WTC11 (cell line): Measurements from ENCODE around the gene WTAP. TPM values are rescaled to one million over a fixed set of nuclear protein-coding genes. Genes with fewer than 3 reads are reported as not detected.

Source experiments
- ATAC-seq: fragments of 200-7000 bp; cut with Tn5 transposase; 2 replicates; pipeline ENCODE4 v1.10.0; 2021; ENCODE audit warnings: mild to moderate bottlenecking, moderate library complexity
- CTCF ChIA-PET: fragments of 300-600 bp; sonication (Branson Sonifier 250); formaldehyde crosslinking; loops from one replicate; lab custom pipeline; 2021; ENCODE audit warnings: antibody characterized with exemption; lab: Charles Lee
- POLR2A ChIA-PET: fragments of 350-600 bp; sonication (Branson Sonifier 250); formaldehyde crosslinking; loops from one replicate; lab custom pipeline; 2021; ENCODE audit warnings: antibody characterized with exemption; lab: Charles Lee
- DNase-seq: peaks from one replicate; pipeline ENCODE4 v3.0.0; 2021; ENCODE audit warnings: low spot score
- H3K27ac Mint-ChIP-seq: 2 replicates; pipeline ENCODE4 v1.8.0; 2021; ENCODE audit warnings: mixed read lengths
- H3K27me3 Mint-ChIP-seq: 2 replicates; pipeline ENCODE4 v1.8.0; 2021; ENCODE audit warnings: low read depth, mild to moderate bottlenecking, moderate library complexity, mixed read lengths
- H3K36me3 Mint-ChIP-seq: 2 replicates; pipeline ENCODE4 v1.8.0; 2021; ENCODE audit warnings: mixed read lengths
- H3K4me1 Mint-ChIP-seq: 2 replicates; pipeline ENCODE4 v1.8.0; 2022; ENCODE audit warnings: mixed read lengths
- H3K4me3 Mint-ChIP-seq: 2 replicates; pipeline ENCODE4 v1.8.0; 2021; ENCODE audit warnings: mild to moderate bottlenecking, moderate library complexity, mixed read lengths
- H3K9me3 Mint-ChIP-seq: 2 replicates; pipeline ENCODE4 v1.8.0; 2021; ENCODE audit warnings: mixed read lengths
- CREM ChIP-seq: sonication (generic); formaldehyde crosslinking; IDR thresholded peaks from 2 replicates; pipeline ENCODE4 v1.8.1; 2022; ENCODE audit warnings: mild to moderate bottlenecking, missing genetic modification reagents, moderate library complexity
- ETV6 ChIP-seq: sonication (generic); formaldehyde crosslinking; IDR thresholded peaks from 2 replicates; pipeline ENCODE4 v1.8.1; 2022; ENCODE audit warnings: mild to moderate bottlenecking, missing genetic modification reagents
- MYBL2 ChIP-seq: sonication (generic); formaldehyde crosslinking; IDR thresholded peaks from 2 replicates; pipeline ENCODE4 v1.8.1; 2023; ENCODE audit warnings: mild to moderate bottlenecking, moderate library complexity, missing genetic modification reagents
- NFYB ChIP-seq: sonication (generic); formaldehyde crosslinking; conservative IDR thresholded peaks from 2 replicates; pipeline ENCODE4 v1.8.0; 2022; ENCODE audit warnings: low read depth, missing genetic modification reagents
- NR1H2 ChIP-seq: sonication (generic); formaldehyde crosslinking; IDR thresholded peaks from 2 replicates; pipeline ENCODE4 v1.9.0; 2021; ENCODE audit warnings: mild to moderate bottlenecking, moderate library complexity, missing genetic modification reagents
- RELA ChIP-seq: sonication (generic); formaldehyde crosslinking; IDR thresholded peaks from 2 replicates; pipeline ENCODE4 v1.8.1; 2022; ENCODE audit warnings: missing genetic modification reagents, mild to moderate bottlenecking, borderline replicate concordance
- RORB ChIP-seq: fragments of 250-450 bp; sonication (Bioruptor Pico); IDR thresholded peaks from 2 replicates; pipeline ENCODE4 v1.9.0; 2021; ENCODE audit warnings: mild to moderate bottlenecking
- SMAD3 ChIP-seq: sonication (generic); formaldehyde crosslinking; IDR thresholded peaks from 2 replicates; pipeline ENCODE4 v1.8.0; 2022; ENCODE audit warnings: missing genetic modification reagents, mild to moderate bottlenecking, borderline replicate concordance
- ZNF263 ChIP-seq: sonication (generic); formaldehyde crosslinking; IDR thresholded peaks from 2 replicates; pipeline ENCODE4 v1.8.1; 2022; ENCODE audit warnings: low read depth, mild to moderate bottlenecking, moderate library complexity, missing genetic modification reagents
- ZNF416 ChIP-seq: fragments of 250-450 bp; sonication (Bioruptor Pico); IDR thresholded peaks from 2 replicates; pipeline ENCODE4 v1.9.0; 2021; ENCODE audit warnings: mild to moderate bottlenecking, inconsistent platforms
- total RNA-seq: library from RNA; stranded (reverse); gene quantifications from 3 replicates; pipeline ENCODE4 v1.2.3, GENCODE V29; 2021
- TF ChIP-seq, protein P1 (sequence below): fragments of 250-450 bp; sonication (Bioruptor Pico); IDR thresholded peaks from 2 replicates; pipeline ENCODE4 v1.8.0; 2021; ENCODE audit warnings: mild to moderate bottlenecking
- TF ChIP-seq, protein P2 (sequence below): sonication (generic); formaldehyde crosslinking; IDR thresholded peaks from 2 replicates; pipeline ENCODE4 v1.8.0; 2022; ENCODE audit warnings: mild to moderate bottlenecking, missing genetic modification reagents
- TF ChIP-seq, protein P3 (sequence below): sonication (generic); formaldehyde crosslinking; IDR thresholded peaks from 2 replicates; pipeline ENCODE4 v1.8.0; 2022; ENCODE audit warnings: mild to moderate bottlenecking, missing genetic modification reagents

WTAP gene
- total RNA-seq, 1 experiment from 2014 or later, result 88.8 TPM

DNA sequence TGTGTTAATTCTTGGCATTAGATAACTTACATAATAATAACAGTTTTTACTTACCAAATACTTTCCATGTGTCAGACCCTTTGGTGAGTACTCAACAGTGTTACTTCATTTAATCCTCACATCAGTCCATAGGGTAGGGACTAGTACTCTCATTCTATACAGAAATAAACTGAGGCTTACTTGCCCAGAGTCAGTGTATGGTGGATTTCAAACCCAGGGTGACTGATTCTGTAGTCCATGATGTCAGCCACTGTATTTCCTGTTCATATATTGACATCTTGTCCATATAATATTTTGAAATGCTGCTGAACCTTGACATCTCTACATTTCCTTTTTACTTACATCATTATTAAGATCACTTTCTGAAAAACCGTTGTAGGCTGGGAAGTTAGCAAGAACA lies 70.2 kb downstream of the WTAP start (continued):
- no peak for TF ChIP-seq ZNF416 (CRISPR knock-in tag)
- TF ChIP-seq CREM, result no peak
- TF ChIP-seq, protein P1, sequence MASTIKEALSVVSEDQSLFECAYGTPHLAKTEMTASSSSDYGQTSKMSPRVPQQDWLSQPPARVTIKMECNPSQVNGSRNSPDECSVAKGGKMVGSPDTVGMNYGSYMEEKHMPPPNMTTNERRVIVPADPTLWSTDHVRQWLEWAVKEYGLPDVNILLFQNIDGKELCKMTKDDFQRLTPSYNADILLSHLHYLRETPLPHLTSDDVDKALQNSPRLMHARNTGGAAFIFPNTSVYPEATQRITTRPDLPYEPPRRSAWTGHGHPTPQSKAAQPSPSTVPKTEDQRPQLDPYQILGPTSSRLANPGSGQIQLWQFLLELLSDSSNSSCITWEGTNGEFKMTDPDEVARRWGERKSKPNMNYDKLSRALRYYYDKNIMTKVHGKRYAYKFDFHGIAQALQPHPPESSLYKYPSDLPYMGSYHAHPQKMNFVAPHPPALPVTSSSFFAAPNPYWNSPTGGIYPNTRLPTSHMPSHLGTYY (CRISPR knock-in tag), result no peak
- TF ChIP-seq, all 79 proteins: peak for 0

DNA sequence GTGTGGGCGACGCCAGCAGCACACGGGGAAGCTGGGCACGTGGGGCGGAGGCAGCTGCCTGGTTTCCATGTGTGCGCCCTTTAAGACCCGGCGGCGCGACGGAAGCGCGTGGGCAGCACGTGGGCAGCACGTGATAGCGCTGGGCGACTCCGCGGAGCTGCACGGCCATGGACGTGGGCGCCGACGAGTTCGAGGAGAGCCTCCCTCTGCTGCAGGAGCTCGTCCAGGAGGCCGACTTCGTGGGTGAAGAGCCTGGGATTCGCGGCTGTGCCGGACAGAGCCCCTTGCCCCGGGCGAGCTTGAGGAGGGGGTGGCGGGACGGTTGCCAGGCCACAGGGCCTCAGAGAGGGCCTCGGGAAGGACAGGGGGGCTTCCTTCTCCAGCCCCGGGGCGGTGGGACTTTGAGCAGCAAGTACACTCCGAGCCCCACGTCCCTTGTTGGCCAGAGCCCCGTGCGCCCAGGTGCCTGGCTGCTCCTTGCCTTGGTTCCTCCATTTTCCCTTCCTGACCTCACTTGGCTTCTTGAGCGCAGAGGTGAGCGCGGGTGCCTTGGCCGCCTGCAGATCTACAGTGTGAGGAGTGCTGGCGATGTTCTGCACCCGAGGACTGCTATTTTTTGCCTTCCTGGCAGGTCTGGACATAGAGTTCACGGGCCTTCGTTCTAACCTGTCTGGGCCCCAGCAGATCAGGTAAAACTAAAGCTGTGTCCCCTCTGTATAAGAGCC lies 73.0 kb downstream of the WTAP start, which contains the start of gene PNLDC1:
TSS of gene PNLDC1 (plus strand) at position 136 of the 725 bp plus-strand sequence. CDS start at position 168, 32 bp downstream.
- ATAC-seq, result peak; percentile 56
- POLR2A ChIA-PET, result interaction anchor here (0.9 to 1.1 kb wide), 2 partner anchors 9 to 10 kb away, joined by 3 read pairs; partner anchors contain the start of gene MRPL18
- Mint-ChIP-seq H3K4me1 (0 out of 2 replicates have a peak, but pooled peaks cover 5% of the 10 kb centered on the region), H3K9me3 (no peaks in the 10 kb centered on the region), H3K36me3 (peaks cover 23% of the 10 kb centered on the region), H3K27ac (peak within 1 kb of the TSS; percentile 86), H3K4me3 (no peak within 1 kb of the TSS), H3K27me3 (no peaks in the 10 kb centered on the region)
- no peak for DNase-seq
- TF ChIP-seq RORB (CRISPR knock-in tag), result no peak
- no peak for TF ChIP-seq NFYB
- no peak for TF ChIP-seq ZNF416 (CRISPR knock-in tag)
- TF ChIP-seq, protein P1 (CRISPR knock-in tag), result no peak
- TF ChIP-seq ZNF263, result no peak
- no peak for TF ChIP-seq ETV6 (CRISPR knock-in tag)
- TF ChIP-seq, protein P2, sequence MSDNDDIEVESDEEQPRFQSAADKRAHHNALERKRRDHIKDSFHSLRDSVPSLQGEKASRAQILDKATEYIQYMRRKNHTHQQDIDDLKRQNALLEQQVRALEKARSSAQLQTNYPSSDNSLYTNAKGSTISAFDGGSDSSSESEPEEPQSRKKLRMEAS, result 0 out of 2 replicates have a peak, but pooled peaks have one; percentile 23
- CTCF ChIA-PET, result interaction anchor here (1.5 kb wide), 1 partner anchor 53 kb away, joined by 7 read pairs; no protein-coding TSS in a partner anchor

DNA sequence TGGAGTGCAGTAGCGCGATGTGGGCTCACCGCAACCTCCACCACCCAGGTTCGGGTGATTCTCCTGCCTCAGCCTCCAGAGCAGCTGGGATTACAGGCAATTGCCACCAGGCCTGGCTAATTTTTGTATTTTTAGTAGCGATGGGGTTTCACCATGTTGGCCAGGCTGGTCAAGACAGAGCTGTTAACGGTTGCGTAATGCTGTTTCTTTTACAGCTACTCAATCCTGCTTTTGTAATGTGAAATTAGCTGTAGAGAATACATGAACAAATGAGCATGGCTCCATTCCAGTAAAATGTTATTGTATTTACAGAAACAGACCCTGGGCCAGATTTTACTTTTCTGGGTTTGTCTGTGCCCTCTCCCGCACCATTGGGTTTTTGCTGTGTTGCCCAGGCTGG lies 74.6 kb downstream of the WTAP start:
- Mint-ChIP-seq H3K36me3 (peaks cover 17% of the 10 kb centered on the region), H3K9me3 (no peaks in the 10 kb centered on the region), H3K27ac (no peak overlapping the region), H3K4me3 (no peak overlapping the region)
- ATAC-seq, result no peak
- DNase-seq, result no peak
- no peak for TF ChIP-seq ETV6 (CRISPR knock-in tag)
- TF ChIP-seq SMAD3 (CRISPR knock-in tag), result no peak
- TF ChIP-seq MYBL2 (CRISPR knock-in tag), result no peak
- TF ChIP-seq, all 79 proteins: peak for 0
- ChIA-PET POLR2A (no interaction called here), CTCF (interaction anchor here (0.9 kb wide), 1 partner anchor 51 kb away, joined by 3 read pairs; no protein-coding TSS in a partner anchor)
- H3K4me1 Mint-ChIP-seq, result 0 out of 2 replicates have a peak, but pooled peaks cover 5% of the 10 kb centered on the region
- H3K27me3 Mint-ChIP-seq, result no peaks in the 10 kb centered on the region

DNA sequence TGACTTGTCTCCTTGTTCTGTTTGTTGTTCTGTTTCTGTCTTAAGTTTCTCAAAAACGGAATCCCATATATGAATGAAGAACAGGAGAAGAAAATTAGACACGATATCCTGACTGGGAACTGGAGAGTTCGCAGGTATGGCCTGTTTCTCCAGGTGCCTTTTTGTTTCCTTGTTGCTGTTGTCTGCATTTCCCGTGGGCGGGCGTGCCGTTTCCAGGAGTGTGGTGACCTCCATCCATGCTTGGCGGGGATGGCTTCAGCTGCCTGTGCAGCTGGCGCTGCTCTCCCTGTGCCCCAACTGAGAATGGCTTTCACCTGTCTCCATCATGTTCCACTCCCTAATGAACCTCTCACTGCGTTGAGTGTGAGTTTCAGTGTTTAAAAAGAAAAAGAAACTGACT lies 77.2 kb downstream of the WTAP start:
- Mint-ChIP-seq H3K27me3 (no peaks in the 10 kb centered on the region), H3K27ac (peak overlapping the region; percentile 12; the same call in 1 of the 2 replicates), H3K9me3 (no peaks in the 10 kb centered on the region), H3K36me3 (no peaks in the 10 kb centered on the region), H3K4me3 (no peak overlapping the region), H3K4me1 (peaks cover 10% of the 10 kb centered on the region)
- DNase-seq (no peak), ATAC-seq (no peak)
- no peak for TF ChIP-seq NR1H2
- TF ChIP-seq, protein P3, sequence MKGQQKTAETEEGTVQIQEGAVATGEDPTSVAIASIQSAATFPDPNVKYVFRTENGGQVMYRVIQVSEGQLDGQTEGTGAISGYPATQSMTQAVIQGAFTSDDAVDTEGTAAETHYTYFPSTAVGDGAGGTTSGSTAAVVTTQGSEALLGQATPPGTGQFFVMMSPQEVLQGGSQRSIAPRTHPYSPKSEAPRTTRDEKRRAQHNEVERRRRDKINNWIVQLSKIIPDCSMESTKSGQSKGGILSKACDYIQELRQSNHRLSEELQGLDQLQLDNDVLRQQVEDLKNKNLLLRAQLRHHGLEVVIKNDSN, result no peak
- TF ChIP-seq RELA (CRISPR knock-in tag), result no peak
- ChIA-PET CTCF (no interaction called here), POLR2A (no interaction called here)
